ENCODE results near the gene XAGE3.
"Not testable (repeated sequence)": the region's sequence is repeated elsewhere in the genome, so short reads cannot be mapped to it uniquely, and the experiment has no call there.

XAGE3 gene, protein sequence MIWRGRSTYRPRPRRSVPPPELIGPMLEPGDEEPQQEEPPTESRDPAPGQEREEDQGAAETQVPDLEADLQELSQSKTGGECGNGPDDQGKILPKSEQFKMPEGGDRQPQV

DNA sequence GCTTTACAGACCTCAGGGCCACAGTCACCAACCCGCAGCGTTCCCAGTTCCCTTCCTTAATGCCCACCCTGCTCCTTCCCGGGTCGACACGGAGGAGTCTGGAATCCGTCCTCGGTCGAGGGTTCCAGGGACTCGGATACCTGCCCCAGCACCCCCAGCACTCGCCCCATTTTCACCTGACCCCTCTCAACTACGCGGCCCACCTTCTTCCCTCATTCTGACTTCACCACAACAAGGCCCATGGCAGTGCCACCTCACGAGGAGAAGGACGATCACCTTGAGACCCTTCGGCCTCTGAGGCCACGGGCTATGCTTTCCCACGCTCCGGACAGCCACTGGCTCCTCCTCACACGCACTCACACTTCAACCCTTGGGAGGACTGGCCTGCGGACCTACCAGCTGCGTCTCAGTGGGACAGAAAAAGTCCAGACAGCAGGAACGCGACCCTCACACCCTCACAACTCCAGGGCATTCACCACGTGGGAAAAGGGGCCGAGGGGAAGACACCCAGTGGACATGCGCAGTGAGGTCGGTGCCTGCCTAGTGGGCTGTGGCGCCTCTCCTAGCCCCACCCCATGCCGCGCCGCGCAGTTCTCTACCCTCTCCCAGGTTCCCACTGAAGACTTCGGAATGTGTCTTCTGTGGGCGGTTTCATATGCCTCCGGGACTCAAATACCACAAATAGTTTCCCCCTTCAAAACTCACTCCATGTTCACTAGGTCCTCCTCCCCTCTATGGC lies at the start of gene XAGE3:
Gene XAGE3 (minus strand): TSS at position 474 of the 739 bp plus-strand sequence. CDS start 950 bp downstream, outside the sequence.
- DNase-seq = no peak

DNA sequence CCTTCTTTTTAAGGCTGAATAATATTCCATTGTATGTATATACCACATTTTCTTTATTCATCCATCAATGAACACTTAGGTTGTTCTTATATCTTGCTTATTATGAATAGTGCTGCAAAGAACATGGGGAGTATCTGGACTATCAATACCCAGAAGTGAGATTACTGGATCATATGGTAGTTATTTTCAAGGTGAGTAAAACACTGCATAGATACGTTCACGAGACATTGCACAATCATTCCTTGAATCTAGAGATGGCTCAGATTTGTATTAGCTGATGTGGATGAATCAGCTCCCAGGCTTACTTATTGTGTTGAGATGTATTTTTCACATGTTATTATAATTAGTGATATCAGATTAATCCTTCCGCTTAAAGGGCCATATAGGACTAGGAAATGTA lies 46.8 kb upstream of the XAGE3 start:
- DNase-seq = not testable (repeated sequence)

DNA sequence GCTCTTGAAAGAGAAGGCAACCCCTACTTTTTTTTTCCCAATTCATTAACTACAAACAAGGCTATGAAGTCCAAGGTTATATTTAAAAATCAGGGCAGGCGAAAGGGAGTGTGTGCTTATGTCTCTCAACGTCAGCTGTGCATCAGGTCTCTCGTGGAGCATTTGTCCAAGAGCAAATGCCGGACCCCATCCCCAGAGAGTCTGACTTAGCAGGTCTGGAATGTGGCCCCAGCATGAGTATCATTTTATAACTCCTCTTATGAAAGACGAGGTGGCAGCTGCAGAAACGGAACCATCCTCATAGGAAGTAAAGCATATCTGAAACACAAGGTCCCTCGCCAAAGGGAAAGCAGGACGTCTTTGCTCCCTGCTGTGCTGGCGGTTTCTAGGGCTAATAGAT lies 45.8 kb upstream of the XAGE3 start:
- not testable (repeated sequence) for DNase-seq

DNA sequence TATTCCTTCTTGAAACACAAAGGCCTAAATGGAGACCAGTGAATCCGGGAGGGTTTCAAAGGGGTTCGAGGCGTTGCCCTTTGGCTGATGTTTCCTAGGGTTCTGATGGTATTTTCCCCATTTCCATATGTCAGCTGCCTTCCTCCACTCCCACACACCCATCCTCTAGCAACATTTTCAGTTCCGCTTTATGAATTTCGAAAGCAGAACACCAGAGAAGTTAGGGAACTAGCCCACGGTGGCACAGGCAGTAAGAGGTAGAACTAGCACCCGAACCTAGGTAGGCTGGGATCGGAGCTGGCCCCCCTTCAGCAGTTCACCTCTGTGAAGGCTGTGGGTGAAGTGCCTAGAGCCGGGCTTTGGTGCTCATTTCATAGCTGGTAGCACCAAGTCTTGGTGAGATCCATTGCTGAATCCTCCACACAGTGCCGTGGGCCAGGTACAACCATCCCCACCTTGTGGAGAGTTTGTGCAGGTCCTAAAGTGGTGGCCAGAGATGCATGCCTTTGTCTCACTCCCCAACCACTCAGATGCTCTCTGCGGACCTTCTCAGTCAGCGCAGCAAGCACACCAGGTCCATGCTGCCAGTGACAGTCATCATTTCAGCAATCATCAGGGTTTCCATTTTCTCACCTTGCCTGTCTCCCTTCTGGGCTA lies 41.6 kb upstream of the XAGE3 start:
- not testable (repeated sequence) for DNase-seq

DNA sequence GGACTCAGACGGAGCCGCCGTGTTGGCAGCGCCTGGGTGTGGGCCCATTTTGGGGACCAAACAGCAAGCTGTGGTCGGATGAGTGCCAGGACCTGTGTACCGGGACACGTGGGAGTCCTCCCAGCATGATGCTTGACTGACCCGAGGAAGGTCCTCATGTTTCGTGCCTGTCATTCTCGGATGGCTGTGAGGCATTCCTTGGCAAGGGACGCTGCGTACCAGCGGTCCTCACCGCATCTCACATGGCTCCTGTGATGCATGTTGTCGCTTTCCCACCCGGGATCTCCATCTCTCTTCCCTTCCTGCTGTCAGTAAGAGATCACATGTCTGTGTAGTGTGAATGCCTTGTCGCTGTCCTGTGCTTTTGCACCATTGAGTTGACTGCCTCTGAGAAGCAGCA lies 40.0 kb upstream of the XAGE3 start:
- DNase-seq = not testable (repeated sequence)

DNA sequence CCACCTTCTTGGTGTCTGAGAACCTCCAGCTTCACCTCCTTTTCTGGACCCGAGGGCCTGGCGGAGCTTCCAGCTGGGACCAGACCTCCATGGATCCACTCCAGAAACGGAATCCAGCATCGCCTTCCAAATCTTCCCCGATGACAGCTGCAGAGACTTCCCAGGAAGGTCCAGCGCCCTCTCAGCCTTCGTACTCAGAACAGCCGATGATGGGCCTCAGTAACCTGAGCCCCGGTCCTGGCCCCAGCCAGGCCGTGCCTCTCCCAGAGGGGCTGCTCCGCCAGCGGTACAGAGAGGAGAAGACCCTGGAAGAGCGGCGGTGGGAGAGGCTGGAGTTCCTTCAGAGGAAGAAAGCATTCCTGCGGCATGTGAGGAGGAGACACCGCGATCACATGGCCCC lies 39.3 kb upstream of the XAGE3 start:
- not testable (repeated sequence) for DNase-seq

DNA sequence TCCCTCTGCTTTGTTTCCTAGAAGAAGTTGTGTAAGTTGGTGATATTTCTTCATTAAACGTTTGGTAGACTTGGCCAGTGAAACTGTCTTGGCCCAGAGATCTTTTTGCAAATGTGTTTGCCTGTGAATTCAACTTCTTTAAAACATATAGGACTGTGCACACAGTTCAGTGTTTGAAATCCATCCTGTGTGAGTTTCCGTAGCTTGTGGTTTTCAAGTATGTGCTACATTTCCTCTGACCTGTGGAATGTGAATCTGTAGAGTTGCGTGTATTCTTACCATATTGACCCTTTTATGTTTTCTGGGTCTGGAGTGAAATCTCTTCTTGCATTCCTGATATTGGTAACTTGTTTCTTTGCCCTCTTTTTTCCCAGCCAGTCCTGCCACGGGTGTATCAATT lies 38.2 kb upstream of the XAGE3 start:
- DNase-seq = not testable (repeated sequence)

DNA sequence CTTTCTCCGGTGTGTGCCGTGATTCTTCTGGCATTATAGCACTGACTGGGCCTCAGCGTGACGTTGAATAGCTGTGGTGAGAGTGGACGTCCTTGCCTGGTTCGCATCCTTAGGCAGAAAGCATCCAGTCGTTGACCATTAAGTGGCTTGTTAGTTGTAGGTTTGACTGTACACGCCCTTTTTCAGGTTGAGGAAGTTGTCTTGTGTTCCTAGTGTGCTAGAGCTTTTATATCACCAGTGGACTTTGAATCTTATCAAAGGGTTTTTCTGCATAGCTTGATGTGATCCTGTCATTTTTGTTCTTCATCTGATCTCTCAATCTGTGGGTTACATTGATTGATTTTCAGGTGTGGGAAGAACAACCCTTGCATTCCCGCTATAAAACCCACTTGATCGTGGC lies 37.6 kb upstream of the XAGE3 start:
- not testable (repeated sequence) for DNase-seq

DNA sequence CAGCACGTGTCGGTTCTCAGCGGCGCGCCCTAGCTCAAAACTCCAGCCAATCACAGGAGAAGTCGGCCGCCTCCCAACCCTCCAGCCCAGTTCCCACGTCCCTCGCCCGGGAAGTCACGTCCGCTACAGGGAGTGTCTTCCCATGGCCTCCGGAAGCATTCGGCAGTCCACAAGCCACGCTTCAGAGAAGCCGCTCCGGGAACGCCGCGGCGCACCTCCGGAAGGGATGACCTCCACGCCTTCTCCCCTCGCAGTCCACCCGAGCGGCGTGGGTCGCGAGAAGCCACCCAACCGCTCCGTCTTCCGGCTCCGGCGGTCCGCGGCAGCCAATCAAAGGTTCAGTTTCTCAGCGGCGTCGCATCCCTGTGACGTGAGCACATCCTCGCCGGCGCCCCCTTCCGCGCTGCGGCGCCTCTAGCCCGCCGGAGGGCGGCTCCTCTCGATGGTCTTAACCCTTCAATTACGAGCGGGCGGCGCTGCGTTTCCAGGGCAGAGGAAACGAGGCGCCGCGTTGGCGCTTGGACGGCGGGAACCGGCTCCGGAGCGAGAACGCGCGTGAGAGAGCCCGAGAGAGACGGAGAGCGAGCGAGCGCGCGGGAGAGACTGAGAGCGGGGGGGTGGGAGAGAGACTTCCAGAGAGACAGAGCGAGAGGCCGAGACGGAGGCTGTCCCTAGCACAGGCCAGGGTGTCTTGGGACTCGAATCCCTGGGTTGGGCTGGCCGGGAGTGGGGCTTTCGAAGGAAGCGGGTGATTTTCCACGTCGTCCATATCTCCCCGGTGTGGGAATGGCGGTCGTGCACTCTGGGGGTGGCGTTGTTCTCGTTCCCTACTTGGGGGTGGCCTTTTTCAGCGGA lies 29.2 kb upstream of the XAGE3 start, which contains the start of gene FAM156B:
Gene FAM156B (plus strand): TSS at position 476 of the 855 bp plus-strand sequence. CDS start 9,896 bp downstream, outside the sequence.
- DNase-seq = not testable (repeated sequence)

DNA sequence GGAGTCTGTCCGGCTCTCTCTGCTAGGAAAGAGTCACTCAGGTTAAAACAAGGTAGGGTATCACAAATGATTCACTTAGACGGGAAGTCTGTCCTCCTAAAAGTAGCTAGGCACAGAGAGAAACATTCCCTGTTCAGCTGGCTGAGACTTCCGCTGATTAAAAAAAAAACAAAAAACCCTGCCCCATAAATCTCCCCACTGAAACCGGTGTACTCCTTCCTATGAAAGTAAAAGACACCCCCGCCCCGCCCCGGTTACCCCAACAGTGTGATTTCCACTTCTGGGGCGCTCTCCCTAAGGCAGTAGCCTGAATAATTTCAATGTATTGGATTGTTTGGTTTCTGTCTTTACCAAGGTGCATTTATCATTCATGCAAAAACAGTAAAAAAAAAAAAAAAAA lies 28.6 kb upstream of the XAGE3 start:
- not testable (repeated sequence) for DNase-seq

DNA sequence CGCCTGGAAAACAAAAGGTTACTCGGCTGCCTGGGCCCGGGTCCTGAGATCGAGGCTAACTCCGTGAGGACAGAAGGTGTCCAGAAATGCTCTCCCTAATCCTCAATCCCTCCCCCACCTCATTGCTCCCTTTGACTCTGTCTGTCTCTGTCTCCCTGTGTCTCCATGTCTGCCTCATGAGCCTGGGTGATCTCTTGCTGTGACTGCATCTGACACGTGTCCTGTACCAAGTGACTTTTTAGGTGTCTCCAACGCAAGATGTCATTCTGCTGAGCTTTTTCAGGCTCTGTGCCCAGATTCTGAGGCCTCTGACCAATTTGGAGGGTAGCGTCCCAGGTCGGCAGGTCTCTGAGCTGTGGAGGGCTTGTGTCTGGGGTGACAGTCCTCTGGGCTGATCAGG lies 20.2 kb upstream of the XAGE3 start:
- not testable (repeated sequence) for DNase-seq

DNA sequence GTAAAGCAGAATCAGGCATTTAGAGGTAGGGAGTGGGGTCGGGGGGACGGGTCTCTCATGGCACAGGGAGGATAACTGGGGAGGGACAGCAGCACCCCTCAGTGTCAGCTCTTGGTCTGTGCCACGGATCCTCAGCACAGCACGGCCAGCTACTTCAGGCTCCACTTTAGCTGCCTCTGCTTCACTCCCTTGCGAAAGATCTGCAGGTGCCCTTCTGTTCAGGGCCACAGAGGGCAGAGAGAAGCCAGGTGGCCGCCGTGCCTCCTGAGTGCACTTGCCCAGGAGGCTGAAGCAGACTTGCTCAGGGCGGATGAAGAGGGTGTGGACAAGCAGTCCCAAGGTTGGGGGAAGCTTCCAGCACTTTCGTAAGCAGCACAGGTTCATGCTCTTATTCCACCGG lies 19.6 kb upstream of the XAGE3 start:
- DNase-seq = not testable (repeated sequence)

DNA sequence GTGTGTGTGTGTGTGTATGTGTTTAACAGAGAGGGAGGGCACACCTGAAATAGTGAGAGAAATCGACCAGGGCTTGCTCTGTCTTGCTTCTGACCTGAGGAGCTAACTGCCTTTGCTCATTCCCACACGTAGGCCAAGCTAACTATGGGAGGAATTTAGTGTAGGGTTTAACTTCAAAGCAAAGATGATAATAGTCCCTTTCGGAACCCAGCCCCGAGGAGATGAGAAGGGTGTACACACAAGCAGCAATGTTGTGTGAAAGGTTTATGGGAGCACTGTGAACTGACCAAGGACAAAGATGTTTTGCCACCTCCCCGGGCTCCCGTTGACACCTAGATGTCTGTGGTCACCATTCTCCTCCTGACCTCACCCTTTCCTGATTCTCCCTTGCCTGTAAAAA lies 8.5 kb upstream of the XAGE3 start:
- DNase-seq = not testable (repeated sequence)

DNA sequence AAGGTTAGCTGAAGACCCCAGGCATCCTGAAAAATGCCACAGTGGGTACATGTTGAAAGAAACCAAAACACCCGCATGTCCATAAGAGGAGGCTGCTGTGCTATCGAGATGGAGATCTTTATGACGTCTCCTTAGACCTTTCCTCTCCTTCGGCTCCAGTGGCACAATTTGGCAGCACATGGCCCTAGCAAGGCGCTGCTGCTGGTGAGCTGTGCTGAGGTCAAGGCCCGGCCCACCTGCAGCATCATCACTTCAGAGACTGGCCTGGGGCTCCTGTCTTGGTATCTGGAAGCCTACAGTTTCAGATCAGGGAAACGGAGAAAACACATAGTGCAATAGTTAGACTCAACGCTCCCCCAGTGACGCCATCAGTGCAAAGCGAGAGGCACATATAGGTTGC lies 7.6 kb upstream of the XAGE3 start:
- DNase-seq = not testable (repeated sequence)

DNA sequence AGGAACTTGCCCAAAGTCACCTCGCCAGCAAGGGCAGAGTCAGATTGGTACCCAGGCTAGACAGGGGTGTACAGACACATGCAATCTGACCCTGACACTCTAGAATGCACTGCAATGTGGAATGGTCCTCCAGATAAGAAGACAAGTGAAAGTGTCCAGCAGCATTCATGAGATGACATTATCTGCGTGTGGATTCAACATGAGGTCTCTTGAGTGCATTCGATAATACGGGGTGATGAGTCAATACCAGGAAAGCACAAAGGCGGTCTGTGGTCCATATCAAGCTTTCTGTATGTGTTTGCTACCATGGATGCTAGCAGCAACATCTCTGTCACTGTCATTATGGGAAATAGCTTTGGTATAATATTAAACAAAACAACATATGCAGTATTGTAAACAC lies 6.8 kb upstream of the XAGE3 start:
- no peak for DNase-seq

DNA sequence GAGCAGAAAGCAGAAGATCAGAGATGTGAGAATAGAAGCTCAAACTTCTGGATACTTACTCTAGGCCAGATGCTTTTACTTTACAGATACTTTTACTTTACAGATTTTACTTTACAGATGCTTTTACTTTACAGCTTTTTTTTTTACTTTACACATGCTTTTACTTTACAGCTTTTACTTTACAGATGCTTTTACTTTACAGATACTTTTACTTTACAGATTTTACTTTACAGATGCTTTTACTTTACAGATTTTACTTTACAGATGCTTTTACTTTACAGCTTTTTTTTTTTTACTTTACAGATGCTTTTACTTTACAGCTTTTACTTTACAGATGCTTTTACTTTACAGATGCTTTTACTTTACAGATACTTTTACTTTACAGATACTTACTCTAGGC lies 5.9 kb upstream of the XAGE3 start:
- not testable (repeated sequence) for DNase-seq

DNA sequence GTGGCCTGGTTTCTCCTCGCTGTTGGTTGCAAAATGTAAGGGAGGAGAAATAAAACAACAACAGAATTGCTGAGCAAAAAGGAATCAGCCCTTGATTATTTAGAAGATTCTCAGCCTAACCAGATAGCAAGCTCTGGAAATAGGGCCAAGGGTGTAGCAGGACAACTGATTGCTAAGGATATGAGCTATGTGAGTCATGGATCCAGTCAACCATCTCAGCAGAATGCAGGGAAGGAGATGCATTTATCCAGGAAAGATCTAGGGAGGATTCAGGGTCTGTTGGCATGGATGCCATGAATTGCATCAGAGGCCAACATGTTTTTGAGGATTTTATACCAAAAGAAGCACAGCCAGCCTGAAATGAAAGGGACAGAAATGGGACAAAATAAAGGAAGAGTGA lies 2.2 kb upstream of the XAGE3 start:
- DNase-seq = no peak

DNA sequence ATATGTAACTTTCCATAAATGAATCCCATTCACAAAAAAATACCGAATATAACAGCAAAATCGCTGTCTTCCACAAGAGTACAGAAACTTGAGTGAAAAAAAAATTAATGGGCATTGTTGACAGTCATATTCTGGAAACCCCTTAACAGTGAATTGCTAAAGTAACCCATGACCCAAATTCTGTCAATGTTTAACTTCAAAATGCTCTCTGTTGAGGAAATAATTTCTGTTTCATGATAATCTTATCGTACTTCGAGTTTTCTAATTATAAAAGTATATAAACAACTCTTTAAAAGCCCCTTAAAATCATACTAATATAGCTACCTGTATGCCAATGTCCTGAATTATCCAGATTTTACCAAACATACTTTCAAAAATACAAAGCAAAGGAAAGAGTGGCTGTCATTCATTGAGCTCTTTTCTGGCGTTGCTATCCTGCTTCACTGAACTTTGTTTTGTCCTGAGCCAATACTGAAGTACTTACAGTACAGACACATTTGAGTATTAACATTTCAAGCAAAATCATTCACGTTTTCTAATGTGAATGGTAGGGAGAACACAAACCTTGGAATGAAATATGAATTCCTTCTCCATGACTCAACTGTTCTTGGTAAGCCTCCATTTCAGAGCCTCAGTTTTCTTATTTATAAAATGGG lies 2.4 kb downstream of the XAGE3 start:
- DNase-seq = no peak

DNA sequence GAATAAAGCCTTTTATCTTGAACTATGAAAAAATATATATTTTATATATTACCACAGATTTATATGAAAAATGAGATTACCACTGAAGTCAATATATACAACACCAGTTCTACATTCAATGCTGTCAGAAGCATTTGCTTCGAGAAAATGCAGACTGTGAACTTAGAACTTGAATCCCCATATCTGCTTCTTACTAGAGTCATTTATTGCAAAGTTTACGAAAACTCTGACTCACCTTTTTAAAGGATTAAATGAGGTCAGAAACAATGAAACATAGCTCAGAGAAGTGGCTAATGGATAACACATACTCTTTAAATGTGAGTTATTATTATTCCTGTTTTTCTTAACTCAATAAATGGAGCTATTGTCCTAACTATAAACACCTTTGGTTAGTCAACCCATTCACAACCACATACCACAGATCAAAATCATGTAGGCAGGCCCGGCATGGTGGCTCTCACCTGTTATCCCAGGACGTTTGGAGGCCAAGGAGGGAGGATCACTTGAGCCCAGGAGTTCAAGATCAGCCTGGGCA lies 10.8 kb downstream of the XAGE3 start:
- not testable (repeated sequence) for DNase-seq

DNA sequence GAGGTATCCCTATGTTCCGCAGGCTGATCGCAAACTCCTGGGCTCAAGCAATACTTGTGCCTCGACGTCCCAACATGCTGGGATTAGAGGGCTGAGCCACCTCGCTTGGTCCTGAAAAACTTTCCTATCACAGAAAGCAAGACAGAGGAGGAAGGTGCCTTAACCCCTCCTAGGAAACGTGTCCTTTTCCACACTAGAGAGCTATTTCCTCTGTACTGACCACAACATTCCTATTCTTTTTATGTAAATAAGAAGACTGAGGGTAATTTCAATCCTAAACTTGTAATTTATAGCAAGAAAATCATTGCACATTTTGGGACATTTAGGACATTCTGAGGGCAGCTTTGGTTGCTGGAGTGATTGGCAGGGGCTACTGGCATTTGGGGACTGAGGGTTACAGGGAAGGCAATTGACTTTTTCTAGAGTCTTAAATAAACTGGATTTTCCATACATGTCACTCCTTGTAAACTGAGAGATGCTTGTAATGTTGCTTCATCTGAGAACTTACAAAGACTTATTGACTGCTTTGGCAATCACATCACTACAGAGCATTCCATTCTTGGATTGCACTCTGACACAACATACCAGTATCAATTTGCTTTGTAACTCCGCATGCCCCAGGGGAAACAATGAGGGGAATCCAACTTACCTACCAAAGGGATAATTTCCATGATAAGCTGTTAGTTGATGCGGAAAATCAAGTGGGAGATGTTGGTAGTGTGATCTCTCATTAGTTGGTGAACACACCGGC lies 15.6 kb downstream of the XAGE3 start:
- DNase-seq = no peak

DNA sequence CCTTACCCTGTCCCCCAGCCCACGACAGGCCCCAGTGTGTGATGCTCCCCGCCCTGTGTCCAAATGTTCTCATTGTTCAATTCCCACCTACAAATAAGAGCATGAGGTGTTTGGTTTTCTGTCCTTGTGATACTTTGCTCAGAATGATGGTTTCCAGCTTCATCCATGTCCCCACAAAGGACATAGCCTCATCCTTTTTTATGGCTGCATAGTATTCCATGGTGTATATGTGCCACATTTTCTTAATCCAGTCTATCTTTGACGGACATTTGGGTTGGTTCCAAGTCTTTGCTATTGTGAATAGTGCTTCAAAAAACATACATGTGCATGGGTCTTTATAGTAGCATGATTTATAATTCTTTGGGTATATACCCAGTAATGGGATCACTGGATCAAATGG lies 24.3 kb downstream of the XAGE3 start:
- DNase-seq = not testable (repeated sequence)

Measured in activated CD4-positive, CD25-positive, alpha-beta regulatory T cell treated with anti-CD3 and anti-CD28 coated beads, Interleukin-2, amount 50 U/mL, for 72 hours (primary cell).